Tibial artery (tissue), 4 donors: ENCODE measurements around the gene CCDC91.

Experiments
- DNase-seq, 2 donors: peaks; one replicate each; pipeline ENCODE4 v3.0.0-alpha.2; 2019
- H3K27ac ChIP-seq, 2 donors: fragments of 200-600 bp; sonication (generic) in 1 of 2; 1 replicate in 1 of 2; 2 replicates in 1 of 2; pipeline ENCODE4 v1.5.1; 2018 to 2019; ENCODE audit warnings: mild to moderate bottlenecking in 1 of 2
- H3K27me3 ChIP-seq, 2 donors: fragments of 200-600 bp; sonication (generic) in 1 of 2; one replicate each; pipeline versions ENCODE4 v1.5.1 to v1.6.0; 2016 to 2019
- H3K36me3 ChIP-seq, 3 donors: fragments of 200-600 bp; sonication (generic) in 2 of 3; one replicate each; pipeline ENCODE4 v1.5.1; 2016 to 2019; ENCODE audit warnings: mild to moderate bottlenecking in 2 of 3
- H3K4me1 ChIP-seq, 4 donors: fragments of 200-600 bp; sonication (generic) in 2 of 4; 1 replicate in 3 of 4; 2 replicates in 1 of 4; pipeline ENCODE4 v1.5.1; 2016 to 2019
- H3K4me3 ChIP-seq, 2 donors: fragments of 200-600 bp; sonication (generic) in 1 of 2; 1 replicate in 1 of 2; 2 replicates in 1 of 2; pipeline ENCODE4 v1.5.1; 2018 to 2019; ENCODE audit warnings: mild to moderate bottlenecking in 2 of 2
- H3K9me3 ChIP-seq, 3 donors: fragments of 200-600 bp; sonication (generic) in 1 of 3; one replicate each; pipeline ENCODE4 v1.5.1; 2016 to 2019
- CTCF ChIP-seq, 2 experiments: fragments of 200-600 bp in 1 of 2; fragments of 450-650 bp in 1 of 2; IDR thresholded peaks; one replicate each; pipeline ENCODE4 v1.5.1; 2017 to 2019; ENCODE audit warnings: antibody characterized with exemption in 2 of 2, mild to moderate bottlenecking in 1 of 2, moderate library complexity in 1 of 2
- intact Hi-C: fragments of 100-400 bp; cut with DNase I; formaldehyde crosslinking; loops from one replicate; pipeline ENCODE4 v1.15.0; 2023; ENCODE audit warnings: low total_unique reads

The CCDC91 gene

GRCh38 chr12:28555748-28556147 is 365.5 kb downstream of the CCDC91 start:
- Histone ChIP-seq H3K9me3 (no peaks in the 10 kb centered on the region), H3K36me3 (peaks cover 0 to 3% (median 0%) of the 10 kb centered on the region in 3 donors), H3K4me1 (peaks cover 0 to 2% (median 0%) of the 10 kb centered on the region in 4 donors), H3K27me3 (no peaks in the 10 kb centered on the region), H3K27ac (no peak overlapping the region), H3K4me3 (no peak overlapping the region)
- intact Hi-C loops = no loop called here
- TF ChIP-seq CTCF (IDR thresholded peaks at IDR 0.05) = no peak
- no peak for DNase-seq

- H3K36me3 ChIP-seq = peaks cover 0 to 3% (median 0%) of the 10 kb centered on the region in 3 donors
- no peaks in the 10 kb centered on the region for H3K9me3 ChIP-seq
- H3K4me1 ChIP-seq = no peaks in the 10 kb centered on the region
- TF ChIP-seq CTCF (IDR thresholded peaks at IDR 0.05) = no peak
- H3K4me3 ChIP-seq = no peak overlapping the region
- intact Hi-C loops = no loop called here
- no peaks in the 10 kb centered on the region for H3K27me3 ChIP-seq
- no peak for DNase-seq
- H3K27ac ChIP-seq = no peak overlapping the region
These were observed 368.0 kb downstream of the CCDC91 start for GRCh38 chr12:28558250-28558649.

GRCh38 chr12:28563286-28563685 is 373.0 kb downstream of the CCDC91 start:
- Histone ChIP-seq H3K4me3 (no peak overlapping the region), H3K27me3 (no peaks in the 10 kb centered on the region), H3K4me1 (no peaks in the 10 kb centered on the region), H3K9me3 (no peaks in the 10 kb centered on the region), H3K27ac (no peak overlapping the region), H3K36me3 (peaks cover 0 to 3% (median 0%) of the 10 kb centered on the region in 3 donors)
- DNase-seq = no peak
- TF ChIP-seq CTCF (IDR thresholded peaks at IDR 0.05) = no peak
- intact Hi-C loops = no loop called here

- H3K4me3 ChIP-seq = no peak overlapping the region
- H3K27ac ChIP-seq = no peak overlapping the region
- H3K9me3 ChIP-seq = no peaks in the 10 kb centered on the region
- no peak for TF ChIP-seq CTCF (IDR thresholded peaks at IDR 0.05)
- intact Hi-C loops = no loop called here
- peaks cover 0 to 3% (median 0%) of the 10 kb centered on the region in 3 donors for H3K36me3 ChIP-seq
- no peaks in the 10 kb centered on the region for H3K4me1 ChIP-seq
- H3K27me3 ChIP-seq = no peaks in the 10 kb centered on the region
- DNase-seq = no peak
These were observed 373.7 kb downstream of the CCDC91 start for GRCh38 chr12:28563936-28564335.

- Histone ChIP-seq H3K36me3 (no peaks in the 10 kb centered on the region), H3K27ac (no peak overlapping the region), H3K4me3 (no peak overlapping the region), H3K27me3 (no peaks in the 10 kb centered on the region), H3K4me1 (no peaks in the 10 kb centered on the region), H3K9me3 (no peaks in the 10 kb centered on the region)
- peak in 1 of 2 donors; percentile 38 for DNase-seq
- intact Hi-C loops = no loop called here
- TF ChIP-seq CTCF (IDR thresholded peaks at IDR 0.05) = no peak
These were observed 377.9 kb downstream of the CCDC91 start for GRCh38 chr12:28568118-28568517.

GRCh38 chr12:28568704-28569103 is 378.4 kb downstream of the CCDC91 start:
- no peak overlapping the region for H3K4me3 ChIP-seq
- intact Hi-C loops = no loop called here
- no peaks in the 10 kb centered on the region for H3K27me3 ChIP-seq
- DNase-seq = no peak
- H3K27ac ChIP-seq = no peak overlapping the region
- H3K36me3 ChIP-seq = no peaks in the 10 kb centered on the region
- no peaks in the 10 kb centered on the region for H3K4me1 ChIP-seq
- TF ChIP-seq CTCF (IDR thresholded peaks at IDR 0.05) = no peak
- H3K9me3 ChIP-seq = no peaks in the 10 kb centered on the region
